ENCODE measurements around the gene TMEM81. TPM values are rescaled to one million over a fixed set of nuclear protein-coding genes. Genes with fewer than 3 reads are reported as not detected.

The TMEM81 gene
- total and polyA plus RNA-seq, 4 donors, result 1.5 to 2.6 (median 2.0) TPM

- peaks cover 0 to under 1% (median 0%) of the 10 kb centered on the region in 5 donors for H3K4me1 ChIP-seq (ENCODE audit: control insufficient read depth in 5 of 5, insufficient read depth in 5 of 5, low read length in 5 of 5)
- ATAC-seq (ENCODE audit: insufficient read depth, low FRiP score) (no peak), DNase-seq (no peak)
- H3K4me3 ChIP-seq, result no peak overlapping the region
- TF ChIP-seq CTCF (IDR thresholded peaks at IDR 0.05; ENCODE audit: control extremely low read depth, extremely low read depth), result no peak
- no peak overlapping the region for H3K27ac ChIP-seq (ENCODE audit: low read depth in 1 of 2, low read length in 1 of 2)
- 93% methylated on average over 2 of the region's 2 CpGs for WGBS, 2 donors
- no peaks in the 10 kb centered on the region for H3K36me3 ChIP-seq (ENCODE audit: control insufficient read depth in 4 of 4, insufficient read depth in 4 of 4, low read length in 4 of 4)
- H3K27me3 ChIP-seq (ENCODE audit: control insufficient read depth in 3 of 3, insufficient read depth in 3 of 3, low read length in 2 of 3), result peaks cover 0 to 2% (median 0%) of the 10 kb centered on the region in 3 donors
- H3K9me3 ChIP-seq (ENCODE audit: control insufficient read depth in 4 of 4, insufficient read depth in 3 of 4, low read length in 3 of 4), result no peaks in the 10 kb centered on the region
- H3K9ac ChIP-seq (ENCODE audit: insufficient read depth in 1 of 2, low read length in 2 of 2), result no peak overlapping the region
Measured at GRCh38 chr1:205128050-205128449, 43.8 kb upstream of the TMEM81 start.

- Histone ChIP-seq H3K27ac (ENCODE audit: low read depth in 1 of 2, low read length in 1 of 2) (no peak overlapping the region), H3K9me3 (ENCODE audit: control insufficient read depth in 4 of 4, insufficient read depth in 3 of 4, low read length in 3 of 4) (no peaks in the 10 kb centered on the region), H3K36me3 (ENCODE audit: control insufficient read depth in 4 of 4, insufficient read depth in 4 of 4, low read length in 4 of 4) (no peaks in the 10 kb centered on the region), H3K4me1 (ENCODE audit: control insufficient read depth in 5 of 5, insufficient read depth in 5 of 5, low read length in 5 of 5) (peaks cover 0 to 4% (median 2%) of the 10 kb centered on the region in 5 donors), H3K4me3 (no peak overlapping the region), H3K27me3 (ENCODE audit: control insufficient read depth in 3 of 3, insufficient read depth in 3 of 3, low read length in 2 of 3) (peaks cover 0 to 2% (median 0%) of the 10 kb centered on the region in 3 donors), H3K9ac (ENCODE audit: insufficient read depth in 1 of 2, low read length in 2 of 2) (no peak overlapping the region)
- no peak for TF ChIP-seq CTCF (IDR thresholded peaks at IDR 0.05; ENCODE audit: control extremely low read depth, extremely low read depth)
- WGBS, 2 donors, result 64 to 82% methylated on average over 3 of the region's 3 CpGs
- no peak for DNase-seq
- ATAC-seq (ENCODE audit: insufficient read depth, low FRiP score), result no peak
Measured at GRCh38 chr1:205127646-205128045, 43.4 kb upstream of the TMEM81 start.

DNA sequence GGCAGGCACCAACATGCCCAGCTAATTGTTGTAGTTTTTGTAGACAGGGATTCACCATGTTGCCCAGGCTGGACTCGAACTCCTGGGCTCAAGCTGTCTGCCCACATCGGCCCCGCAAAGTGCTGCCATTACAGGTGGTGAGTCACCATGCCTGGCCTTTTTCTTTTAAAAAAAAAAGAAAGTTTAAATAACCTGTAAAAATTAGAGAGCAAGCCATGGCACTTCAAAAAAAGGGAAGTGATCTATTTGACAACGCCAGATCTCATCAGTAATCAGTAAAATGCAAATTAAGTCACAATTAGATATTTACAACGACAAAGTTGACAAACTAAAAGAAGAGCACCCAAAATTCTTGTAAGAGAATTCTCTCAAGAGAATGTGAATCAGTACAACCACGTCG is 40.5 kb upstream of the TMEM81 start:
- ATAC-seq (ENCODE audit: insufficient read depth, low FRiP score) (no peak), DNase-seq (no peak)
- H3K9me3 ChIP-seq (ENCODE audit: control insufficient read depth in 4 of 4, insufficient read depth in 3 of 4, low read length in 3 of 4), result no peaks in the 10 kb centered on the region
- WGBS, 2 donors, result 82 to 83% methylated on average over 7 of the region's 7 CpGs
- no peaks in the 10 kb centered on the region for H3K27me3 ChIP-seq (ENCODE audit: control insufficient read depth in 3 of 3, insufficient read depth in 3 of 3, low read length in 2 of 3)
- no peak overlapping the region for H3K4me3 ChIP-seq
- H3K9ac ChIP-seq (ENCODE audit: insufficient read depth in 1 of 2, low read length in 2 of 2), result no peak overlapping the region
- peaks cover 0 to 19% (median 13%) of the 10 kb centered on the region in 5 donors for H3K4me1 ChIP-seq (ENCODE audit: control insufficient read depth in 5 of 5, insufficient read depth in 5 of 5, low read length in 5 of 5)
- H3K27ac ChIP-seq (ENCODE audit: low read depth in 1 of 2, low read length in 1 of 2), result no peak overlapping the region
- peaks cover 0 to 5% (median 0%) of the 10 kb centered on the region in 4 donors for H3K36me3 ChIP-seq (ENCODE audit: control insufficient read depth in 4 of 4, insufficient read depth in 4 of 4, low read length in 4 of 4)
- no peak for TF ChIP-seq CTCF (IDR thresholded peaks at IDR 0.05; ENCODE audit: control extremely low read depth, extremely low read depth)

DNA sequence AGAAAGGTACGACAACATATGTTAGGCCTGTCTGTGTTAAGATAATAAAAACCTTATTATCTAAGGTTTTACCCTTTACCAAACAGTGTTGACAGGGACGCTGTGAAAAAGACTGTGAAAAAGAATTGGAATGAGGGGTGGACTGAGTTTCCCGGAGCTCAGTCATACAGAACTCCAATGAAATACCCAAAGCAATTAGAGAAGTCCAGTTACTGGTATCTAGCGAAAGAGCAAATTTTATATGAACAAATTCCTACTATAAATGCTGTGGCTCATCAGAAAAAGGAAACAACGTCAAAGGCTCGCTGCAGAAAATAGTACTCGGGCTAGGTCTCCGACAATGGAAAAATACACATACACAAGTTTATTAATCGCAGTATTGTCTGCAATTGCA is 38.2 kb upstream of the TMEM81 start:
- H3K4me1 ChIP-seq (ENCODE audit: control insufficient read depth in 5 of 5, insufficient read depth in 5 of 5, low read length in 5 of 5), result peaks cover 0 to 23% (median 13%) of the 10 kb centered on the region in 5 donors
- H3K9ac ChIP-seq (ENCODE audit: insufficient read depth in 1 of 2, low read length in 2 of 2), result peak overlapping the region; percentile 87 to 95
- H3K27me3 ChIP-seq (ENCODE audit: control insufficient read depth in 3 of 3, insufficient read depth in 3 of 3, low read length in 2 of 3), result no peaks in the 10 kb centered on the region
- DNase-seq (no peak), ATAC-seq (ENCODE audit: insufficient read depth, low FRiP score) (no peak)
- no peaks in the 10 kb centered on the region for H3K9me3 ChIP-seq (ENCODE audit: control insufficient read depth in 4 of 4, insufficient read depth in 3 of 4, low read length in 3 of 4)
- H3K36me3 ChIP-seq (ENCODE audit: control insufficient read depth in 4 of 4, insufficient read depth in 4 of 4, low read length in 4 of 4), result peaks cover 0 to 5% (median 1%) of the 10 kb centered on the region in 4 donors
- H3K27ac ChIP-seq (ENCODE audit: low read depth in 1 of 2, low read length in 1 of 2), result peak overlapping the region; percentile 90 to 92
- 5 to 22% methylated on average over 9 of the region's 9 CpGs for WGBS, 2 donors
- H3K4me3 ChIP-seq, result no peak overlapping the region
- no peak for TF ChIP-seq CTCF (IDR thresholded peaks at IDR 0.05; ENCODE audit: control extremely low read depth, extremely low read depth)
